SIG-M5 treated with dmso at 0.1 percent for 504 hours (cell line): ENCODE results near the gene NKIRAS1.
"Not testable (repeated sequence)": the region's sequence is repeated elsewhere in the genome, so short reads cannot be mapped to it uniquely, and the experiment has no call there.

ENCODE experiments used
- DNase-seq: peaks from one replicate; lab custom pipeline; 2025; ENCODE audit not compliant: unreplicated experiment; lab: John Stamatoyannopoulos, UW

Gene NKIRAS1

DNA sequence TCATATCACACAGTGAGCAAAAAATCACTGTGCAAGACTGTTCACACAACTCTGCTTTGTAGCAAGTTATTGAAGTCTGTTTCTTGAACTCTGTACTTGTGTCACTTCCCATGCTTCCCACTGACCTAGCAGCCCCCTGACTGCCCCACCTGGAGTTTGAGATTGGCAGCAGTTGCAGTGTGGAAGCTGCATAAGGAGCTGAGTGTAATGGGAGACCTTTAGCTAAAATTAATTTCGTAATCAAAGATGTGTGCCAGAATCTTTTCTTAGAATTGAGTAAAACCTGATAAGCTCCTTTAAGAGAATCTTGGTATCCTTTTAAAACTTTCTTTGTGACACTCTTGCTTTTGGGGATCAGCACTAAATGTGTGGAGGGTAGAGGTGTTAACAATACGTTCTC lies 42.8 kb downstream of the NKIRAS1 start:
- no peak for DNase-seq

DNA sequence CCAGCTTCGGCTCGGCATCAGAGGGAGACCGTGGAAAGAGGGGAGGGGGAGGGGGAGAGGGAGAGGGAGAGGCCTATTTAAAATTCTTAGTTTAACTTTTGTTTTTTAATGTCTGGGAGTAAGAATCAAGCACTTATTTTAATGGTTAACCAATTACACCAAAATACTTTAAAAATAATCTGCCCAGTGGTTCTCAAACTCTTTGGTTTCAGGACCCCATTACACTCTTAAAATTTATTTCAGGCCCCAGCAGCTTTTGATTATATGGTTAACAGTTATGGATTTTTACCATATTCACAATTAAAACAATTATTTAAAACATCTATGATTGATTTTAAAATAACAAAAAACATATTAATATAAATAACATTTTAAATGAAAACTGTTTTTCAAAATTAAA lies 44.5 kb downstream of the NKIRAS1 start:
- DNase-seq: no peak

GRCh38 chr3:23871361-23871760 lies 45.4 kb downstream of the NKIRAS1 start:
- not testable (repeated sequence) for DNase-seq

DNA sequence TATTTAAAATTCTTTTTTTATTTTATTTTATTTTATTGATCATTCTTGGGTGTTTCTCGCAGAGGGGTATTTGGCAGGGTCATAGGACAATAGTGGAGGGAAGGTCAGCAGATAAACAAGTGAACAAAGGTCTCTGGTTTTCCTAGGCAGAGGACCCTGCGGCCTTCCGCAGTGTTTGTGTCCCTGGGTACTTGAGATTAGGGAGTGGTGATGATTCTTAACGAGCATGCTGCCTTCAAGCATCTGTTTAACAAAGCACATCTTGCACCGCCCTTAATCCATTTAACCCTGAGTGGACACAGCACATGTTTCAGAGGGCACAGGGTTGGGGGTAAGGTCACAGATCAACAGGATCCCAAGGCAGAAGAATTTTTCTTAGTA lies 46.1 kb downstream of the NKIRAS1 start:
- not testable (repeated sequence) for DNase-seq

DNA sequence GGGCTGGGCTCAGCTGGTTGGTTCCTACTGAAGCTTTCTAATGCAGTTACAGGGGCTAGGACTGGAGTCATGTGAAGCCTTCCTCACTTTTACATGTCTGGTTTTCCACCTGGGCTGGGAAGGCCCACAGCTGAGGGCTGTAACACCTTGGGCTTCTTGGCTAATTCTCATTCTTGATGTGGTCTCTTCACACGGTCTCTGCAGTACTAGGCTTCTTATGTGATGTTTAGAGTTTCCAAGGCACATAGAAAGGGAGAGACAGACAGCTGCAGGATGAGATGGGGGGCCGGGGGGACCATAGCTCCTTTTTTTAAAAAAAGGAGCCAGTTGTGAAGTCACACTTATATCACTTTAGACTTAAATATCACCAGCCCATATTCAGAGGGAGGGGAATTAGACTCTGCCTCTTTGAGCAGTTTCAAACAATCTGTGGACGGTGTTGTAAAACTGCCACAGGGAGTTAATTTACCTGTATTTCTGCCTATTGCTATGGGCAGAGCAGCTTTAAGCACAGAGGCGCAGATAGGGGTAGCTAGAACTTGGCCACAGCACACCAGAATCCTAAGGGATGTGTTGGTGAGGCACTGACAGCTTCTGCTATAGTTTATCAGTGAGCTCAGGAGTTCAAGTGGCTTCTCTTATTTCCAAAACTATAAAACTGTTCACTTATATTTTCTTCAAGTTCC lies 46.7 kb downstream of the NKIRAS1 start:
- no peak for DNase-seq

GRCh38 chr3:23867838-23868237 lies 49.0 kb downstream of the NKIRAS1 start:
- DNase-seq: no peak

DNA sequence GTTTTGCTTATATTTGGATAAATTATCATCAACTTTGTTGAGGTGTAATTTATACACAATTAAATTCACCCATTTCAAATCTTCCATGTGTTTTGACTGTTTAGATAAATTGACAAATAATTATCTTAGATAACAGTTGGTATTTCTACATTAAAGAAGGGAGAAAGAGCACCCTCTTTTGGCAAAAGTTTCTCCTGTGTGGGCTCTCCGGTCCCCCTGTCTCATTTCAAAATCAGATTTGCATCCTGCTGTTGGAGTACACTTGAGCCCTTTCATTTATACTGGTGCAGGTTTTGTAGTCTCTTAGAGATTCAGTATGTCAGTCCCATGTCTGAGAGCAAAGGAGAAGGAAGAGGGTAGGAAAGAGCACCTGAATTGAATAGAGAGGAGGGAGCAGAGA lies 49.4 kb downstream of the NKIRAS1 start:
- DNase-seq: no peak

- DNase-seq: no peak
These were observed 51.0 kb downstream of the NKIRAS1 start for GRCh38 chr3:23865595-23866396.

DNA sequence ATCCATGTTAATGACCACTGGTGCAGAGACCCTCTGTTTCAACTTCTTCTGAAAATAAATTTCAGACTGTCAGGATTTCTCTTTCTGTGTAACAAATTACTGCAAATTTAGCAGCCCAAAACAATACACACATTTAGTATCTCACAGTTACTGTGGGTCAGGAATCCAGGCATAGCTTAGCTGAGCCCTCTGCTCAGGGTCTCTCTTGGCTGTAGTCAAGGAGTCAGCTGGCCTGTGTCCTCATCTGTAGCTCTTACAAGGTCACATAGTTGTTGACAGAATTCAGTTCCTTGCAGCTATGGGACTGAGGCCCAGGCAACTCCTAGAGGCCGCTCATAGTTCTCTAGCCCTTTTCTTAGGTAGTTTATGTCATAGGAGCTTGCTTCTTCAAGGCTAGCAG lies 51.9 kb downstream of the NKIRAS1 start:
- DNase-seq: no peak

GRCh38 chr3:23863060-23863459 lies 53.7 kb downstream of the NKIRAS1 start:
- DNase-seq: no peak

DNA sequence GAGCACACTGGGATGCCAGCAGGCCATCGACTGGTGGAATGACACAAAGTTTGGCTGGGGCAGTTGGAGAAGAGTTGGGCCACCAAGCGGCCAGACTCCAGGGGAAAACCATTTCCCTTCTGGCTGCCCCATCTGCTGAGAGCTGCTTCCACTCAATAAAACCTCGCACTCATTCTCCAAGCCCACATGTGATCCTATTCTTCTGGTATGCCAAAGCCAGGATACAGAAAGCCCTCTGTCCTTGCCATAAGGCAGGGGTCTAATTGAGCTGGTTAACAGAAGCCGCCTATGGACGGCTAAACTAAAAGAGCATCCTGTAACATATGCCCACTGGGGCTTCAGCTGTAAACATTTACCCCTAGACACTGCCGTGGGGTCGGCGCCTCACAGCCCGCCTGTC lies 55.1 kb downstream of the NKIRAS1 start:
- DNase-seq: no peak

GRCh38 chr3:23859839-23860382 lies 56.9 kb downstream of the NKIRAS1 start:
- DNase-seq: no peak

- DNase-seq: peak; percentile 19
These were observed 57.6 kb downstream of the NKIRAS1 start for GRCh38 chr3:23859012-23859743.

GRCh38 chr3:23856286-23856685 lies 60.5 kb downstream of the NKIRAS1 start:
- DNase-seq: no peak

GRCh38 chr3:23849462-23849861 lies 67.3 kb downstream of the NKIRAS1 start:
- DNase-seq: not testable (repeated sequence)

GRCh38 chr3:23845326-23846216 lies 71.2 kb downstream of the NKIRAS1 start:
- DNase-seq: no peak

GRCh38 chr3:23843869-23844268 lies 72.9 kb downstream of the NKIRAS1 start:
- no peak for DNase-seq
